ENCODE data around the gene KCNMA1.

DNA sequence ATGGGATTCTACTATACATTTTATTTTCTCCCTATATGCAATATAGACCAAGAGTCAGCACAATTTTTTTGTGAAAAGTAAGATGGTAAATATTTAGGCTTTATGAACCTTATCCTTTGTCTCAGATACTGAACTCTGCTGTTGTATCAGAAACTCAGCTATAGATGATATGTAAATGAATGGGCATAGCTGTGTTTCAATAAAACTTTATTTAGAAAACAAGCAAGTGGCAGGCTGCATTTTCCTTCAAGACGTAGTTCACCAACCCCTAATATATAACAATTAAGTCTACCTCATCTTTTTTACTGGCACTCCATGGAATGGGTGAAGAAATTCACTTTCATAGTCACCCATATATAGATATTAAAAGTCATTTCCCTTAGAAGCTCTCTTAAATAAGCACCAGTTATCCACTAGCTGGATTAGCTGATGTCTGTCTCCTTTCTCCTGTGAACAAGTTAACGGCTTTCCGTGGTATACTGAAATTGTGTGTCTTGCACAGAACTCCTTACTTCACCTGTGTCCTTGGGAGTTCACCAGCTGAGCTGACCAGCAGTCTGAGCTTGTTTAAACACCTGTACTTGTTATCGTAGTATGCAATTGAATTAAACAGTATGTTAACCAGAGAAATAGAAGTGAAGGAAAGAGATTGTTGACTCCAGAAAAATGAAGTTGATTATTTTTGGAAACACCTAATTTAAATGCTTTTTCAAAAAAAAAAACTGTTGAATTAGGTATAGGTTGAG, 770.6 kb downstream of the KCNMA1 start:
- TF ChIP-seq GATA2 (IDR thresholded peaks at IDR 0.05; ENCODE audit: low read depth, low read length): no peak
- no peak for TF ChIP-seq GATA3 (IDR thresholded peaks at IDR 0.05; ENCODE audit: low read depth, low read length)

Data from SH-SY5Y (cell line).